T-cell (primary cell): ENCODE measurements around the gene ZCCHC7. TPM values are rescaled to one million over a fixed set of nuclear protein-coding genes. Genes with fewer than 3 reads are reported as not detected.

Experiments used
- ATAC-seq, 4 experiments: fragments of 200-7000 bp in 3 of 4; fragments of 150-1000 bp in 1 of 4; cut with Tn5 transposase; replicated peaks in 1 of 4; 1 replicate in 3 of 4; 2 replicates in 1 of 4; pipeline ENCODE4 v1.10.0; 2021; ENCODE audit warnings: moderate library complexity in 3 of 4, mild to moderate bottlenecking in 2 of 4, moderate number of reproducible peaks in 1 of 4
- CTCF ChIA-PET, 2 donors: fragments of 300-600 bp; sonication (Branson Sonifier 250); formaldehyde crosslinking; loops; one replicate each; lab custom pipeline; 2022; ENCODE audit warnings: antibody characterized with exemption in 2 of 2; lab: Charles Lee
- POLR2A ChIA-PET, 2 donors: fragments of 300-600 bp; sonication (Branson Sonifier 250); formaldehyde crosslinking; loops; one replicate each; lab custom pipeline; 2022; ENCODE audit warnings: antibody characterized with exemption in 2 of 2; lab: Charles Lee
- DNase-seq, 35 experiments: peaks; one replicate each; pipeline versions ENCODE4 v3.0.0 to v3.0.0-alpha.2; 2013 to 2023
- H3K27ac ChIP-seq: one replicate; pipeline ENCODE4 v1.5.1; 2013; ENCODE audit warnings: low read length
- H3K27me3 ChIP-seq, 2 experiments: replicated peaks in 1 of 2; 1 replicate in 1 of 2; 2 replicates in 1 of 2; pipeline versions ENCODE4 v1.6.1 to v1.7.0; 2013; ENCODE audit warnings: low read length in 1 of 2, mixed read lengths in 1 of 2; ENCODE audit not compliant: control insufficient read depth in 2 of 2, insufficient read depth in 2 of 2; ENCODE audit errors: extremely low read depth in 1 of 2
- H3K36me3 ChIP-seq, 2 donors: 1 replicate in 1 of 2; 2 replicates in 1 of 2; pipeline versions ENCODE4 v1.6.1 to v1.7.0; 2013; ENCODE audit warnings: low read length in 1 of 2; ENCODE audit not compliant: control insufficient read depth in 2 of 2, insufficient read depth in 1 of 2; ENCODE audit errors: extremely low read depth in 1 of 2
- H3K4me1 ChIP-seq, 2 experiments: 1 replicate in 1 of 2; 2 replicates in 1 of 2; pipeline versions ENCODE4 v1.6.1 to v1.7.0; 2013; ENCODE audit warnings: low read length in 2 of 2, mixed read lengths in 1 of 2; ENCODE audit not compliant: insufficient read depth in 2 of 2, control insufficient read depth in 1 of 2; ENCODE audit errors: extremely low read depth in 1 of 2
- H3K4me3 ChIP-seq, 2 donors: 1 replicate in 1 of 2; 2 replicates in 1 of 2; pipeline versions ENCODE4 v1.5.1 to v1.7.0; 2013; ENCODE audit warnings: mild to moderate bottlenecking in 2 of 2, low read length in 1 of 2, moderate library complexity in 1 of 2; ENCODE audit not compliant: control insufficient read depth in 1 of 2; ENCODE audit errors: extremely low read depth in 1 of 2
- H3K9me3 ChIP-seq: 2 replicates; pipeline ENCODE4 v1.7.0; 2013
- H3K27ac Mint-ChIP-seq, 2 donors: one replicate each; pipeline ENCODE4 v1.8.0; 2020 to 2021; ENCODE audit warnings: mild to moderate bottlenecking in 2 of 2, mixed read lengths in 2 of 2
- H3K27me3 Mint-ChIP-seq, 2 donors: one replicate each; pipeline ENCODE4 v1.8.0; 2021 to 2022; ENCODE audit warnings: mixed read lengths in 2 of 2
- H3K36me3 Mint-ChIP-seq: one replicate; pipeline ENCODE4 v1.8.0; 2021; ENCODE audit warnings: mixed read lengths
- H3K4me1 Mint-ChIP-seq, 3 donors: one replicate each; pipeline ENCODE4 v1.8.0; 2020 to 2022; ENCODE audit warnings: mixed read lengths in 3 of 3, mild to moderate bottlenecking in 1 of 3
- H3K4me3 Mint-ChIP-seq, 3 donors: one replicate each; pipeline ENCODE4 v1.8.0; 2020 to 2022; ENCODE audit warnings: mild to moderate bottlenecking in 3 of 3, mixed read lengths in 3 of 3, moderate library complexity in 3 of 3
- H3K9me3 Mint-ChIP-seq, 3 donors: one replicate each; pipeline ENCODE4 v1.8.0; 2020 to 2022; ENCODE audit warnings: mixed read lengths in 3 of 3
- WGBS: methylation state at CpG from one replicate; pipeline ENCODE4 v1.1.5; 2013; ENCODE audit warnings: missing lambda C conversion rate; ENCODE audit not compliant: insufficient coverage; 5-methylcytosine and 5-hydroxymethylcytosine counted together
- total RNA-seq, 35 experiments: library from RNA in 6 of 35; stranded (reverse) in 6 of 35; fragments of 120-200 nt in 1 of 35; gene quantifications; one replicate each; pipeline versions ENCODE4 v1.2.1 to v1.2.4 and lab custom pipeline; 2013 to 2026

Gene ZCCHC7
- total RNA-seq, 5 donors from 2014 or later (not counting 1 experiment from before 2014, with no cell fraction given): 29.1 to 44.2 (median 33.5) TPM

DNA sequence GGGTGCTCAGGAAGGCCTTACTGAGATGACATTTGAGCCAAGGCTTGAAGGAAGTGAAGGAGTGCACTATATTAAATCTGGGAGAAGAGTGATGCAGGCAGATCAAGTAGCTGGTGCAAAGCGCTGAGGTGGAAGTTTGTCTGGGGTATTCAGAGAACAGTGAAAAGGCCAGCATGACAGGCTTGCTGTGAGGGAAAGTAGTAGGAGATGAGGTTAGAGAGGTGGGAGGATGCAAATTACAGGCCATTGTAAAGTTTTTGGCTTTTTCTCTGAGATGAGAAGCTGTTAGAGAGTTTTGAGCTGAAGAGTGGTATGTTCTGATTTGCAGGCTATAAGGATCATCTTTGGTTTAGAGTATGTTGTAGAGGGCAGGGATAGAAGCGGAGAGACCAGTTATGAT lies 221.3 kb downstream of the ZCCHC7 start:
- Histone ChIP-seq H3K9me3 (no peaks in the 10 kb centered on the region), H3K36me3 (peaks cover 0 to 4% of the 10 kb centered on the region in 2 donors), H3K4me3 (no peak overlapping the region), H3K27me3 (no peaks in the 10 kb centered on the region), H3K4me1 (no peaks in the 10 kb centered on the region), H3K27ac (no peak overlapping the region)
- Mint-ChIP-seq H3K4me1 (peaks cover 0 to 2% (median 0%) of the 10 kb centered on the region in 3 donors), H3K36me3 (peaks cover 10% of the 10 kb centered on the region), H3K4me3 (no peak overlapping the region), H3K27ac (no peak overlapping the region), H3K27me3 (no peaks in the 10 kb centered on the region), H3K9me3 (no peaks in the 10 kb centered on the region)
- DNase-seq (no peak), ATAC-seq (no peak)
- CTCF ChIA-PET: no interaction called here
- POLR2A ChIA-PET: no interaction called here
- 93% methylated on average over 2 of the region's 2 CpGs for WGBS

DNA sequence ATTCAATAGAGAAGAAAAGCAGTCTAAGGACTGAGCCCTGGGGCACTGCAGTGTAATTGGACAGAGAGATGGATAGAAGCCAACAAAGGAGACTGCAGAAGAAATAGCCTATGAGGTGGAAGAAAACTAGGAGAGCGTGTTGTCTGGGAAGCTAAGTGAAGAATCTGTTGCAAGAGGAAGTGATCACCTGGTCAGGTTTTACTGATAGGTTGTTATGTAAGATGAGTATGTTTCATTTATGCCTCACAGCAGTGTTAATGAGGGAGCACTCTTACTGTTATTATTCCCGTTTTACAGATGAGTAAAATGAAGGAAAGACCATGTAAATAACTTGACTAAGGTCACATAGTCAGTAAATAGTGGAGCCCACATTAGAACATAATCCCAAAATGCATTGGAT lies 222.1 kb downstream of the ZCCHC7 start:
- no peak overlapping the region for H3K4me3 ChIP-seq
- Mint-ChIP-seq H3K9me3 (no peaks in the 10 kb centered on the region), H3K4me1 (peaks cover 0 to 2% (median 0%) of the 10 kb centered on the region in 3 donors), H3K27me3 (no peaks in the 10 kb centered on the region), H3K36me3 (peaks cover 13% of the 10 kb centered on the region), H3K4me3 (no peak overlapping the region), H3K27ac (no peak overlapping the region)
- no peaks in the 10 kb centered on the region for H3K9me3 ChIP-seq
- no peak overlapping the region for H3K27ac ChIP-seq
- ATAC-seq (no peak), DNase-seq (no peak)
- ChIA-PET POLR2A (no interaction called here), CTCF (no interaction called here)
- H3K36me3 ChIP-seq: peaks cover 3 to 4% of the 10 kb centered on the region in 2 donors
- no peaks in the 10 kb centered on the region for H3K27me3 ChIP-seq
- no peaks in the 10 kb centered on the region for H3K4me1 ChIP-seq
- WGBS: 92% methylated on average over 1 of the region's 2 CpGs

DNA sequence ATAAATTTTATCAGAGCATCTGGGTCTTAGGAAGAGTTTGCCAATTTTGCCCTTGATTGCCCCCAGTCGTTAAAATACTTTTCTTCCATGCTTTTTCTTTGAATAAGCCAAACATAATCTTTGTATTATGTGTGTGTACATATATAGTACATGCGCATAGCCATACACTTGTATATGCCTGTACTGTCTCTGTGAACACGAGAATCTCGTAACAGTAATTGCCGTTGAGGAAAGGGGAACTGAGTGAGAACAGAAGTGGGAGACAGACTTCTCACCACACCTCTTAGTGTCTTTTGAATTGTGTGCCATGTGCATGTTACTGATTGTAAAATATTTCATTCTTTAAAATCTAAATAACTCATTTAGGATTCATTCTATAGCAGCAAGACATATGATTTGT lies 222.5 kb downstream of the ZCCHC7 start:
- no peak for ATAC-seq
- Histone ChIP-seq H3K4me3 (no peak overlapping the region), H3K27ac (no peak overlapping the region), H3K4me1 (no peaks in the 10 kb centered on the region), H3K36me3 (peaks cover 3 to 4% of the 10 kb centered on the region in 2 donors), H3K27me3 (no peaks in the 10 kb centered on the region), H3K9me3 (no peaks in the 10 kb centered on the region)
- Mint-ChIP-seq H3K27ac (no peak overlapping the region), H3K9me3 (no peaks in the 10 kb centered on the region), H3K4me3 (no peak overlapping the region), H3K27me3 (no peaks in the 10 kb centered on the region), H3K4me1 (peaks cover 0 to 2% (median 0%) of the 10 kb centered on the region in 3 donors), H3K36me3 (peaks cover 17% of the 10 kb centered on the region)
- DNase-seq: no peak
- POLR2A ChIA-PET: no interaction called here
- WGBS: no CpG with 5 or more reads among the region's 5 CpGs
- CTCF ChIA-PET: no interaction called here

DNA sequence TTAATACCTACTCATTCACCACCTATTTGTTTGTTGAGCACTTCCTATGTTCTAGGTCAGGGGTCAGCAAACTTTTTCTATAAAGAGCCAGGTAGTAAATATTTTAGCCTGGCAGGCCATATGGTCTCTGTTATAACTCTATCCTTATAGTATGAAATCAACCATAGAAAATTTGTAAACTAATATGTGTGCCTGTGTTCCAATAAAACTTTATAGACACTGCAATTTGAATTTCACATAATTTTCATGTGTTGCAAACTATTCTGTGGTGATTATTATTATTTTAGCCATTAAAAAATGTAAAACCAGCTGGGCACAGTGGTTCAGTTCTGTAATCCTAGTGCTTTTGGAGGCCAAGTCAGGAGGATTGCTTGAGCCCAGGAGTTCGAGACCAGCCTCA lies 223.3 kb downstream of the ZCCHC7 start:
- H3K36me3 Mint-ChIP-seq: peaks cover 22% of the 10 kb centered on the region
- Histone ChIP-seq H3K36me3 (peaks cover 3 to 4% of the 10 kb centered on the region in 2 donors), H3K27ac (no peak overlapping the region), H3K27me3 (no peaks in the 10 kb centered on the region), H3K4me3 (no peak overlapping the region), H3K4me1 (no peaks in the 10 kb centered on the region), H3K9me3 (no peaks in the 10 kb centered on the region)
- H3K4me1 Mint-ChIP-seq: no peaks in the 10 kb centered on the region
- ChIA-PET POLR2A (no interaction called here), CTCF (interaction anchor here in 1 of 2 donors (0.5 kb wide), 1 partner anchor 354 kb away, joined by 3 read pairs; no protein-coding TSS in a partner anchor)
- H3K4me3 Mint-ChIP-seq: no peak overlapping the region
- ATAC-seq (no peak), DNase-seq (no peak)
- no CpG with 5 or more reads among the region's 1 CpG for WGBS
- H3K27me3 Mint-ChIP-seq: no peaks in the 10 kb centered on the region
- no peaks in the 10 kb centered on the region for H3K9me3 Mint-ChIP-seq
- H3K27ac Mint-ChIP-seq: no peak overlapping the region

DNA sequence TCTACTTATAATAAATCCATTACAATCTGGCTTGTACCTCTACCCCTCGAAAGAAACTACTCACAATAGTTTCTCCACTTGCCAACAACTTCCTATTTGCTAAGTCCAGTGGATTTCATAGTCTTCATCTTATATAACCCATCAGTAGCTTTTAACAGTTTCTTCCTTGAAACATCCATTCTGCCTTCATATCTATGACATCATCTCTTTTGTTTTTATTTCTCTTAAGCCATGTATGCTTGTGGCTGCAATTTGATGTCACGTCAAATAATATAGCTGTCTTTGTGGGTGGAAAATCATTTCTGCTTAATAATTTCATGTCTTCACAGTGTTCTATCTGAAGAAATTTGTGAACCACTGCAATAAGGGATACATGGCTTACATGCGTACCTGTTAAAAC lies 224.7 kb downstream of the ZCCHC7 start:
- ATAC-seq (no peak), DNase-seq (no peak)
- Mint-ChIP-seq H3K9me3 (no peaks in the 10 kb centered on the region), H3K27ac (no peak overlapping the region), H3K36me3 (peaks cover 27% of the 10 kb centered on the region), H3K27me3 (no peaks in the 10 kb centered on the region), H3K4me1 (no peaks in the 10 kb centered on the region), H3K4me3 (no peak overlapping the region)
- Histone ChIP-seq H3K4me1 (no peaks in the 10 kb centered on the region), H3K4me3 (no peak overlapping the region), H3K27me3 (no peaks in the 10 kb centered on the region), H3K9me3 (no peaks in the 10 kb centered on the region), H3K36me3 (peaks cover 3 to 10% of the 10 kb centered on the region in 2 donors), H3K27ac (no peak overlapping the region)
- ChIA-PET CTCF (no interaction called here), POLR2A (interaction anchor here in 1 of 2 donors (0.7 kb wide), 1 partner anchor 355 kb away, joined by 10 read pairs; no protein-coding TSS in a partner anchor)
- WGBS: 88% methylated on average over 1 of the region's 3 CpGs

DNA sequence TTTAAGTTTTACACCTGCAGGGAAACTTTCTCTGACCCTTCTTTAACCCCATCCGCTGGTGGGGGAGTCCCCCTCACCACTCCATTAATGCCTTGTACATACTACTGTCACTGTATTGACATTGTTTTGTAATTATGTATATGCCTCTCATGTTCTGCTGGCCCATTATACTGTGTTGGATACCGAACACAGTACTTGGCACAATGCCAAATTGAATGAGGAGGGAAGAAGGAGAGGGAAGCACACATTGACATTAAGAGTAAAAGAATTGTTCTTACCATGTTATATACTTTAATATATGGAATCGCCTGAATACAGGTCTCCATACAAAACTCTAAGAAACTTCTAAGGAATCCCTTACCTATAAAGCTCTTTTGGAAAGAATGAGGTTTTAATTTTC lies 228.5 kb downstream of the ZCCHC7 start:
- ATAC-seq: no peak
- no peaks in the 10 kb centered on the region for H3K9me3 ChIP-seq
- POLR2A ChIA-PET: no interaction called here

More for the DNA sequence above, 228.5 kb downstream of the ZCCHC7 start:
- Mint-ChIP-seq H3K4me1 (no peaks in the 10 kb centered on the region), H3K9me3 (no peaks in the 10 kb centered on the region), H3K27me3 (no peaks in the 10 kb centered on the region), H3K4me3 (no peak overlapping the region), H3K27ac (no peak overlapping the region), H3K36me3 (peaks cover 51% of the 10 kb centered on the region)
- Histone ChIP-seq H3K36me3 (peaks cover 5 to 27% of the 10 kb centered on the region in 2 donors), H3K4me3 (no peak overlapping the region), H3K27ac (no peak overlapping the region), H3K4me1 (no peaks in the 10 kb centered on the region), H3K27me3 (no peaks in the 10 kb centered on the region)
- CTCF ChIA-PET: no interaction called here
- WGBS: no CpG with 5 or more reads among the region's 3 CpGs
- no peak for DNase-seq
